GM23248 (cell line): ENCODE measurements around the gene PKHD1.

Source experiments
- EZH2 ChIP-seq: fragments of 200-600 bp; sonication (generic); IDR thresholded peaks from 2 replicates; pipeline ENCODE4 v1.6.1; 2018; ENCODE audit warnings: antibody characterized with exemption, mild to moderate bottlenecking; ENCODE audit not compliant: insufficient read depth, poor library complexity, severe bottlenecking
- EZH2phosphoT487 ChIP-seq: fragments of 200-600 bp; sonication (generic); IDR thresholded peaks from 2 replicates; pipeline ENCODE4 v1.6.1; 2018; ENCODE audit warnings: antibody characterized with exemption, moderate library complexity, mild to moderate bottlenecking, low read depth; ENCODE audit not compliant: insufficient read depth

GRCh38 chr6:51570168-51570921 lies 517.1 kb downstream of the PKHD1 start:
- TF ChIP-seq EZH2 (no peak), EZH2phosphoT487 (no peak)
